AG20443 (cell line): ENCODE data around the gene C10orf67.

Experiments used
- DNase-seq: peaks from one replicate; pipeline ENCODE4 v3.0.0; 2012; ENCODE audit warnings: low spot score, mixed read lengths

Gene C10orf67

GRCh38 chr10:23171232-23171876, 173.2 kb downstream of the C10orf67 start:
- DNase-seq, result peak; percentile 71

- DNase-seq, result peak; percentile 84
Measured at GRCh38 chr10:23158370-23158769, 186.2 kb downstream of the C10orf67 start.

GRCh38 chr10:23157691-23158369, 186.8 kb downstream of the C10orf67 start:
- DNase-seq, result peak; percentile 35

GRCh38 chr10:23157239-23157681, 187.3 kb downstream of the C10orf67 start:
- no peak for DNase-seq

- DNase-seq, result no peak
Measured at GRCh38 chr10:23156447-23157150, 188.0 kb downstream of the C10orf67 start.

- no peak for DNase-seq
Measured at GRCh38 chr10:23155169-23155568, 189.4 kb downstream of the C10orf67 start.
